Measurements from ENCODE around the gene CCL22.

The CCL22 gene

GRCh38 chr16:57345021-57345420, 13.6 kb upstream of the CCL22 start:
- Histone ChIP-seq H3K4me2 (ENCODE audit: low read depth, low read length, poor library complexity, severe bottlenecking) (no peak overlapping the region), H3K27me3 (ENCODE audit: insufficient read depth, low read length, poor library complexity, severe bottlenecking) (peaks cover 17% of the 10 kb centered on the region), H3K4me3 (ENCODE audit: low read length, poor library complexity, severe bottlenecking) (no peak overlapping the region), H3F3A (ENCODE audit: low read depth) (no peaks in the 10 kb centered on the region), H3K9me3 (ENCODE audit: insufficient read depth, low read depth, low read length) (no peaks in the 10 kb centered on the region), H3K9me2 (replicated peaks; ENCODE audit: low read depth, low read length) (no peaks in the 10 kb centered on the region), H4K20me1 (ENCODE audit: insufficient read depth, low read length, poor library complexity, severe bottlenecking) (no peaks in the 10 kb centered on the region), H3K4me1 (ENCODE audit: insufficient read depth, low read length, poor library complexity, severe bottlenecking) (no peaks in the 10 kb centered on the region), H3K9ac (ENCODE audit: low read depth, low read length, poor library complexity, severe bottlenecking) (no peak overlapping the region), H2AFZ (ENCODE audit: low read length) (no peak overlapping the region), H3K79me2 (ENCODE audit: insufficient read depth, low read length) (no peaks in the 10 kb centered on the region), H3K36me3 (ENCODE audit: insufficient read depth, low read length) (no peaks in the 10 kb centered on the region)
- TF ChIP-seq CTCF (conservative IDR thresholded peaks at IDR 0.05; ENCODE audit: low read length) (no peak), EZH2phosphoT487 (IDR thresholded peaks at IDR 0.05; ENCODE audit: borderline replicate concordance) (no peak)

GRCh38 chr16:57345666-57346204, 12.8 kb upstream of the CCL22 start:
- H3K27me3 ChIP-seq (ENCODE audit: insufficient read depth, low read length, poor library complexity, severe bottlenecking): peaks cover 17% of the 10 kb centered on the region
- H3K79me2 ChIP-seq (ENCODE audit: insufficient read depth, low read length): no peaks in the 10 kb centered on the region
- H3K9me3 ChIP-seq (ENCODE audit: insufficient read depth, low read depth, low read length): no peaks in the 10 kb centered on the region
- H2AFZ ChIP-seq (ENCODE audit: low read length): no peak overlapping the region
- TF ChIP-seq EZH2phosphoT487 (IDR thresholded peaks at IDR 0.05; ENCODE audit: borderline replicate concordance): no peak
- no peaks in the 10 kb centered on the region for H3K36me3 ChIP-seq (ENCODE audit: insufficient read depth, low read length)
- H3K4me3 ChIP-seq (ENCODE audit: low read length, poor library complexity, severe bottlenecking): no peak overlapping the region
- no peaks in the 10 kb centered on the region for H3F3A ChIP-seq (ENCODE audit: low read depth)
- H3K9ac ChIP-seq (ENCODE audit: low read depth, low read length, poor library complexity, severe bottlenecking): no peak overlapping the region
- no peaks in the 10 kb centered on the region for H4K20me1 ChIP-seq (ENCODE audit: insufficient read depth, low read length, poor library complexity, severe bottlenecking)
- no peaks in the 10 kb centered on the region for H3K9me2 ChIP-seq (replicated peaks; ENCODE audit: low read depth, low read length)
- H3K4me2 ChIP-seq (ENCODE audit: low read depth, low read length, poor library complexity, severe bottlenecking): no peak overlapping the region
- no peaks in the 10 kb centered on the region for H3K4me1 ChIP-seq (ENCODE audit: insufficient read depth, low read length, poor library complexity, severe bottlenecking)

GRCh38 chr16:57347858-57348257, 10.7 kb upstream of the CCL22 start:
- H3F3A ChIP-seq (ENCODE audit: low read depth): no peaks in the 10 kb centered on the region
- peaks cover 17% of the 10 kb centered on the region for H3K27me3 ChIP-seq (ENCODE audit: insufficient read depth, low read length, poor library complexity, severe bottlenecking)
- H4K20me1 ChIP-seq (ENCODE audit: insufficient read depth, low read length, poor library complexity, severe bottlenecking): no peaks in the 10 kb centered on the region
- H3K79me2 ChIP-seq (ENCODE audit: insufficient read depth, low read length): no peaks in the 10 kb centered on the region
- no peaks in the 10 kb centered on the region for H3K9me2 ChIP-seq (replicated peaks; ENCODE audit: low read depth, low read length)
- no peak overlapping the region for H2AFZ ChIP-seq (ENCODE audit: low read length)
- H3K4me2 ChIP-seq (ENCODE audit: low read depth, low read length, poor library complexity, severe bottlenecking): no peak overlapping the region
- TF ChIP-seq EZH2phosphoT487 (IDR thresholded peaks at IDR 0.05; ENCODE audit: borderline replicate concordance) (no peak), CTCF (conservative IDR thresholded peaks at IDR 0.05; ENCODE audit: low read length) (no peak)
- no peak overlapping the region for H3K4me3 ChIP-seq (ENCODE audit: low read length, poor library complexity, severe bottlenecking)
- H3K9ac ChIP-seq (ENCODE audit: low read depth, low read length, poor library complexity, severe bottlenecking): no peak overlapping the region
- H3K4me1 ChIP-seq (ENCODE audit: insufficient read depth, low read length, poor library complexity, severe bottlenecking): no peaks in the 10 kb centered on the region
- no peaks in the 10 kb centered on the region for H3K9me3 ChIP-seq (ENCODE audit: insufficient read depth, low read depth, low read length)
- H3K36me3 ChIP-seq (ENCODE audit: insufficient read depth, low read length): no peaks in the 10 kb centered on the region

- Histone ChIP-seq H3K4me1 (ENCODE audit: insufficient read depth, low read length, poor library complexity, severe bottlenecking) (no peaks in the 10 kb centered on the region), H3K9me2 (replicated peaks; ENCODE audit: low read depth, low read length) (no peaks in the 10 kb centered on the region), H3K27me3 (ENCODE audit: insufficient read depth, low read length, poor library complexity, severe bottlenecking) (peaks cover 14% of the 10 kb centered on the region), H3K36me3 (ENCODE audit: insufficient read depth, low read length) (no peaks in the 10 kb centered on the region), H2AFZ (ENCODE audit: low read length) (no peak overlapping the region), H3K4me3 (ENCODE audit: low read length, poor library complexity, severe bottlenecking) (no peak overlapping the region), H3K79me2 (ENCODE audit: insufficient read depth, low read length) (no peaks in the 10 kb centered on the region), H4K20me1 (ENCODE audit: insufficient read depth, low read length, poor library complexity, severe bottlenecking) (no peaks in the 10 kb centered on the region), H3F3A (ENCODE audit: low read depth) (no peaks in the 10 kb centered on the region), H3K9ac (ENCODE audit: low read depth, low read length, poor library complexity, severe bottlenecking) (no peak overlapping the region), H3K4me2 (ENCODE audit: low read depth, low read length, poor library complexity, severe bottlenecking) (no peak overlapping the region), H3K9me3 (ENCODE audit: insufficient read depth, low read depth, low read length) (no peaks in the 10 kb centered on the region)
- TF ChIP-seq CTCF (conservative IDR thresholded peaks at IDR 0.05; ENCODE audit: low read length) (no peak), EZH2phosphoT487 (IDR thresholded peaks at IDR 0.05; ENCODE audit: borderline replicate concordance) (no peak)
Observed at GRCh38 chr16:57348327-57348726, 10.3 kb upstream of the CCL22 start.
